ENCODE results near the gene ABAT. TPM values are rescaled to one million over a fixed set of nuclear protein-coding genes. Genes with fewer than 3 reads are reported as not detected.

The ABAT gene
- total and polyA plus RNA-seq, 10 of the 15 experiments (the other 5 are each of a cell fraction or from before 2014, with no cell fraction given) = 1.0 to 10.6 (median 1.9) TPM

- intact Hi-C loops (cut with micrococcal nuclease; ENCODE audit: unreplicated experiment) (no loop called here), in situ Hi-C loops (cut with MboI) (no loop called here)
- no TSS peak for BruUV-seq (replicated peaks)
- Histone ChIP-seq H4K20me1 (ENCODE audit: control insufficient read depth, insufficient read depth) (no peaks in the 10 kb centered on the region), H3K4me3 (no peak overlapping the region), H3K79me2 (ENCODE audit: control insufficient read depth, insufficient read depth, low read length) (no peaks in the 10 kb centered on the region), H2AFZ (ENCODE audit: control insufficient read depth, low read depth, low read length) (no peak overlapping the region), H3K27me3 (replicated peaks in 1 of 2; ENCODE audit: control insufficient read depth in 2 of 2, insufficient read depth in 2 of 2, low read length in 1 of 2) (no peaks in the 10 kb centered on the region), H3K27ac (ENCODE audit: control insufficient read depth, insufficient read depth) (no peak overlapping the region), H3K9me3 (replicated peaks; ENCODE audit: control insufficient read depth, insufficient read depth, low read length) (no peaks in the 10 kb centered on the region), H3K36me3 (ENCODE audit: control insufficient read depth in 2 of 2, insufficient read depth in 2 of 2, low read length in 1 of 2) (no peaks in the 10 kb centered on the region), H3K4me1 (ENCODE audit: control insufficient read depth, insufficient read depth, low read length) (no peaks in the 10 kb centered on the region), H3K4me2 (ENCODE audit: control insufficient read depth, insufficient read depth) (no peak overlapping the region), H3K9ac (ENCODE audit: control insufficient read depth, insufficient read depth, low read length) (no peak overlapping the region)
- TF ChIP-seq PAX5 (IDR thresholded peaks at IDR 0.05; ENCODE audit: borderline replicate concordance, low read depth, low read length) (no peak), PBX3 (IDR thresholded peaks at IDR 0.05; ENCODE audit: insufficient replicate concordance, low read depth, low read length) (no peak), LARP7 (IDR thresholded peaks at IDR 0.05) (no peak), BCL3 (IDR thresholded peaks at IDR 0.05; ENCODE audit: borderline replicate concordance, insufficient read depth, low read depth, low read length, poor library complexity, severe bottlenecking) (no peak)
- POLR2A ChIA-PET = no interaction called here
- ATAC-seq = no peak
- RAD21 ChIA-PET (ENCODE audit: unreplicated experiment) = no interaction called here
- DNase-seq (ENCODE audit: low read depth, low spot score) = no peak
- no peak for FAIRE-seq
- SMC1A ChIA-PET (ENCODE audit: uncharacterized antibody, unreplicated experiment) = no interaction called here
- CTCF ChIA-PET = no interaction called here
- 88% methylated on average over 12 of the region's 12 CpGs for whole genome bisulfite sequencing (ENCODE audit: insufficient coverage, insufficient replicate concordance, low lambda C conversion rate, missing lambda C conversion rate)
These were observed 93.9 kb downstream of the ABAT start for GRCh38 chr16:8768283-8768682.

GRCh38 chr16:8768692-8769091 is 94.3 kb downstream of the ABAT start:
- Histone ChIP-seq H3K27ac (ENCODE audit: control insufficient read depth, insufficient read depth) (no peak overlapping the region), H3K27me3 (replicated peaks in 1 of 2; ENCODE audit: control insufficient read depth in 2 of 2, insufficient read depth in 2 of 2, low read length in 1 of 2) (no peaks in the 10 kb centered on the region), H3K9ac (ENCODE audit: control insufficient read depth, insufficient read depth, low read length) (no peak overlapping the region), H2AFZ (ENCODE audit: control insufficient read depth, low read depth, low read length) (no peak overlapping the region), H3K79me2 (ENCODE audit: control insufficient read depth, insufficient read depth, low read length) (no peaks in the 10 kb centered on the region), H3K9me3 (replicated peaks; ENCODE audit: control insufficient read depth, insufficient read depth, low read length) (no peaks in the 10 kb centered on the region), H3K4me1 (ENCODE audit: control insufficient read depth, insufficient read depth, low read length) (no peaks in the 10 kb centered on the region), H4K20me1 (ENCODE audit: control insufficient read depth, insufficient read depth) (no peaks in the 10 kb centered on the region), H3K36me3 (ENCODE audit: control insufficient read depth in 2 of 2, insufficient read depth in 2 of 2, low read length in 1 of 2) (no peaks in the 10 kb centered on the region), H3K4me3 (no peak overlapping the region), H3K4me2 (ENCODE audit: control insufficient read depth, insufficient read depth) (no peak overlapping the region)
- no peak for DNase-seq (ENCODE audit: low read depth, low spot score)
- 87% methylated on average over 12 of the region's 12 CpGs for WGBS (ENCODE audit: insufficient coverage, insufficient replicate concordance, low lambda C conversion rate, missing lambda C conversion rate)
- in situ Hi-C loops (cut with MboI) = no loop called here
- BruUV-seq (replicated peaks) = no TSS peak
- FAIRE-seq = no peak
- SMC1A ChIA-PET (ENCODE audit: uncharacterized antibody, unreplicated experiment) = no interaction called here
- ATAC-seq = no peak
- RAD21 ChIA-PET (ENCODE audit: unreplicated experiment) = no interaction called here
- CTCF ChIA-PET = no interaction called here
- POLR2A ChIA-PET = no interaction called here
- intact Hi-C loops (cut with micrococcal nuclease; ENCODE audit: unreplicated experiment) = no loop called here
- TF ChIP-seq PRDM15 (CRISPR knock-in tag; IDR thresholded peaks at IDR 0.05) (no peak), CEBPB (IDR thresholded peaks at IDR 0.05; ENCODE audit: borderline replicate concordance in 1 of 2, low read depth in 2 of 2, low read length in 2 of 2) (no peak), EP300 (IDR thresholded peaks at IDR 0.05; ENCODE audit: borderline replicate concordance in 1 of 2, control insufficient read depth in 1 of 2, low read depth in 2 of 2, low read length in 2 of 2) (no peak)

Data from GM12878 (cell line).